ENCODE data around the gene OR6C76.
"Not testable (repeated sequence)": the region's sequence is repeated elsewhere in the genome, so short reads cannot be mapped to it uniquely, and the experiment has no call there.

Gene OR6C76

GRCh38 chr12:55446326-55446725, 20.3 kb downstream of the OR6C76 start:
- no peak for TF ChIP-seq ZNF274 (IDR thresholded peaks at IDR 0.05; ENCODE audit: low read depth, low read length)
- no peak for TF ChIP-seq SUZ12 (IDR thresholded peaks at IDR 0.05; ENCODE audit: extremely low read depth, insufficient read depth, insufficient read length)
- TF ChIP-seq YY1 (IDR thresholded peaks at IDR 0.05; ENCODE audit: insufficient read depth, insufficient read length) = no peak
- Histone ChIP-seq H3K9ac (ENCODE audit: insufficient read length, low read depth) (no peak overlapping the region), H3K36me3 (ENCODE audit: insufficient read depth, insufficient read length, low read length) (no peaks in the 10 kb centered on the region), H3K4me3 (ENCODE audit: insufficient read length, low read depth) (no peak overlapping the region), H3K9me3 (ENCODE audit: insufficient read depth, low read length) (no peaks in the 10 kb centered on the region), H3K4me1 (ENCODE audit: insufficient read depth, insufficient read length) (no peaks in the 10 kb centered on the region), H3K27me3 (ENCODE audit: insufficient read depth, insufficient read length) (no peaks in the 10 kb centered on the region)
- DNase-seq (ENCODE audit: low read depth, low spot score) = no peak

- no peaks in the 10 kb centered on the region for H3K36me3 ChIP-seq (ENCODE audit: insufficient read depth, insufficient read length, low read length)
- no peaks in the 10 kb centered on the region for H3K27me3 ChIP-seq (ENCODE audit: insufficient read depth, insufficient read length)
- no peaks in the 10 kb centered on the region for H3K4me1 ChIP-seq (ENCODE audit: insufficient read depth, insufficient read length)
- H3K9me3 ChIP-seq (ENCODE audit: insufficient read depth, low read length) = no peaks in the 10 kb centered on the region
- DNase-seq (ENCODE audit: low read depth, low spot score) = no peak
- H3K4me3 ChIP-seq (ENCODE audit: insufficient read length, low read depth) = no peak overlapping the region
- TF ChIP-seq ZNF274 (IDR thresholded peaks at IDR 0.05; ENCODE audit: low read depth, low read length) (no peak), YY1 (IDR thresholded peaks at IDR 0.05; ENCODE audit: insufficient read depth, insufficient read length) (no peak), SUZ12 (IDR thresholded peaks at IDR 0.05; ENCODE audit: extremely low read depth, insufficient read depth, insufficient read length) (no peak)
- H3K9ac ChIP-seq (ENCODE audit: insufficient read length, low read depth) = no peak overlapping the region
These were observed 22.8 kb downstream of the OR6C76 start for GRCh38 chr12:55448825-55449224.

GRCh38 chr12:55464926-55465325, 38.9 kb downstream of the OR6C76 start:
- not testable (repeated sequence) for DNase-seq (ENCODE audit: low read depth, low spot score); H3K9ac ChIP-seq (ENCODE audit: insufficient read length, low read depth); H3K36me3 ChIP-seq (ENCODE audit: insufficient read depth, insufficient read length, low read length); H3K9me3 ChIP-seq (ENCODE audit: insufficient read depth, low read length); H3K27me3 ChIP-seq (ENCODE audit: insufficient read depth, insufficient read length); H3K4me1 ChIP-seq (ENCODE audit: insufficient read depth, insufficient read length); H3K4me3 ChIP-seq (ENCODE audit: insufficient read length, low read depth)

- Histone ChIP-seq H3K9ac (ENCODE audit: insufficient read length, low read depth) (no peak overlapping the region), H3K36me3 (ENCODE audit: insufficient read depth, insufficient read length, low read length) (no peaks in the 10 kb centered on the region), H3K9me3 (ENCODE audit: insufficient read depth, low read length) (no peaks in the 10 kb centered on the region), H3K4me3 (ENCODE audit: insufficient read length, low read depth) (no peak overlapping the region), H3K4me1 (ENCODE audit: insufficient read depth, insufficient read length) (no peaks in the 10 kb centered on the region), H3K27me3 (ENCODE audit: insufficient read depth, insufficient read length) (no peaks in the 10 kb centered on the region)
- no peak for DNase-seq (ENCODE audit: low read depth, low spot score)
- TF ChIP-seq YY1 (IDR thresholded peaks at IDR 0.05; ENCODE audit: insufficient read depth, insufficient read length) = no peak
- TF ChIP-seq ZNF274 (IDR thresholded peaks at IDR 0.05; ENCODE audit: low read depth, low read length) = no peak
- TF ChIP-seq SUZ12 (IDR thresholded peaks at IDR 0.05; ENCODE audit: extremely low read depth, insufficient read depth, insufficient read length) = no peak
These were observed 41.8 kb downstream of the OR6C76 start for GRCh38 chr12:55467836-55468235.

GRCh38 chr12:55469291-55469690, 43.2 kb downstream of the OR6C76 start:
- Histone ChIP-seq H3K9me3 (ENCODE audit: insufficient read depth, low read length) (no peaks in the 10 kb centered on the region), H3K4me1 (ENCODE audit: insufficient read depth, insufficient read length) (no peaks in the 10 kb centered on the region), H3K9ac (ENCODE audit: insufficient read length, low read depth) (no peak overlapping the region), H3K36me3 (ENCODE audit: insufficient read depth, insufficient read length, low read length) (no peaks in the 10 kb centered on the region), H3K4me3 (ENCODE audit: insufficient read length, low read depth) (no peak overlapping the region), H3K27me3 (ENCODE audit: insufficient read depth, insufficient read length) (no peaks in the 10 kb centered on the region)
- TF ChIP-seq ZNF274 (IDR thresholded peaks at IDR 0.05; ENCODE audit: low read depth, low read length) = no peak
- no peak for TF ChIP-seq SUZ12 (IDR thresholded peaks at IDR 0.05; ENCODE audit: extremely low read depth, insufficient read depth, insufficient read length)
- no peak for TF ChIP-seq YY1 (IDR thresholded peaks at IDR 0.05; ENCODE audit: insufficient read depth, insufficient read length)
- no peak for DNase-seq (ENCODE audit: low read depth, low spot score)

- DNase-seq (ENCODE audit: low read depth, low spot score) = no peak
- H3K9ac ChIP-seq (ENCODE audit: insufficient read length, low read depth) = no peak within 1 kb of the TSS
- H3K27me3 ChIP-seq (ENCODE audit: insufficient read depth, insufficient read length) = no peaks in the 10 kb centered on the region
- no peaks in the 10 kb centered on the region for H3K4me1 ChIP-seq (ENCODE audit: insufficient read depth, insufficient read length)
- H3K9me3 ChIP-seq (ENCODE audit: insufficient read depth, low read length) = no peaks in the 10 kb centered on the region
- no peak for TF ChIP-seq YY1 (IDR thresholded peaks at IDR 0.05; ENCODE audit: insufficient read depth, insufficient read length)
- no peak for TF ChIP-seq ZNF274 (IDR thresholded peaks at IDR 0.05; ENCODE audit: low read depth, low read length)
- no peak within 1 kb of the TSS for H3K4me3 ChIP-seq (ENCODE audit: insufficient read length, low read depth)
- H3K36me3 ChIP-seq (ENCODE audit: insufficient read depth, insufficient read length, low read length) = no peaks in the 10 kb centered on the region
These were observed 44.2 kb downstream of the OR6C76 start, which contains the start of gene OR6C70 for GRCh38 chr12:55470088-55470829. Gene OR6C70, minus strand, starts transcription at chr12:55470138. Its CDS starts 0 bp downstream, at chr12:55470138.

GRCh38 chr12:55472264-55472663, 46.2 kb downstream of the OR6C76 start:
- no peaks in the 10 kb centered on the region for H3K9me3 ChIP-seq (ENCODE audit: insufficient read depth, low read length)
- TF ChIP-seq YY1 (IDR thresholded peaks at IDR 0.05; ENCODE audit: insufficient read depth, insufficient read length) = no peak
- H3K36me3 ChIP-seq (ENCODE audit: insufficient read depth, insufficient read length, low read length) = no peaks in the 10 kb centered on the region
- H3K27me3 ChIP-seq (ENCODE audit: insufficient read depth, insufficient read length) = no peaks in the 10 kb centered on the region
- no peak overlapping the region for H3K4me3 ChIP-seq (ENCODE audit: insufficient read length, low read depth)
- DNase-seq (ENCODE audit: low read depth, low spot score) = no peak
- H3K9ac ChIP-seq (ENCODE audit: insufficient read length, low read depth) = no peak overlapping the region
- H3K4me1 ChIP-seq (ENCODE audit: insufficient read depth, insufficient read length) = no peaks in the 10 kb centered on the region

Measured in NT2/D1 (cell line).